NK-92 treated with Interleukin-12 subunit alpha and Interleukin-12 subunit beta, amount 100 ng/mL, for 24 hours (cell line): Measurements from ENCODE around the gene MAP3K14.
"Not testable (repeated sequence)": the region's sequence is repeated elsewhere in the genome, so short reads cannot be mapped to it uniquely, and the experiment has no call there.

Source experiments
- DNase-seq: peaks from one replicate; lab custom pipeline; 2025; lab: John Stamatoyannopoulos, UW

Gene MAP3K14

GRCh38 chr17:45315648-45316433 lies 979 bp downstream of the MAP3K14 start:
- no peak for DNase-seq

GRCh38 chr17:45314741-45315647 lies 1.8 kb downstream of the MAP3K14 start:
- DNase-seq, result no peak

GRCh38 chr17:45313996-45314740 lies 2.7 kb downstream of the MAP3K14 start:
- no peak for DNase-seq

- DNase-seq, result no peak
Observed at GRCh38 chr17:45313421-45313771, 3.4 kb downstream of the MAP3K14 start.

- DNase-seq, result no peak
Observed at GRCh38 chr17:45312477-45313420, 4.1 kb downstream of the MAP3K14 start.

- DNase-seq, result peak; percentile 87
Observed at GRCh38 chr17:45311760-45312476, 4.9 kb downstream of the MAP3K14 start.

- no peak for DNase-seq
Observed at GRCh38 chr17:45311401-45311759, 5.4 kb downstream of the MAP3K14 start.

- no peak for DNase-seq
Observed at GRCh38 chr17:45310380-45311324, 6.2 kb downstream of the MAP3K14 start.

GRCh38 chr17:45309400-45309799 lies 7.4 kb downstream of the MAP3K14 start:
- DNase-seq, result no peak

GRCh38 chr17:45308840-45309239 lies 8.0 kb downstream of the MAP3K14 start:
- DNase-seq, result no peak

GRCh38 chr17:45308016-45308365 lies 8.8 kb downstream of the MAP3K14 start:
- no peak for DNase-seq

GRCh38 chr17:45307290-45308015 lies 9.4 kb downstream of the MAP3K14 start:
- DNase-seq, result no peak

GRCh38 chr17:45306623-45307022 lies 10.2 kb downstream of the MAP3K14 start:
- DNase-seq, result no peak

GRCh38 chr17:45306094-45306493 lies 10.7 kb downstream of the MAP3K14 start:
- DNase-seq, result no peak

GRCh38 chr17:45305530-45306087 lies 11.2 kb downstream of the MAP3K14 start:
- DNase-seq, result no peak

- DNase-seq, result no peak
Observed at GRCh38 chr17:45302649-45303173, 14.1 kb downstream of the MAP3K14 start.

GRCh38 chr17:45302220-45302619 lies 14.6 kb downstream of the MAP3K14 start:
- DNase-seq, result not testable (repeated sequence)

- no peak for DNase-seq
Observed at GRCh38 chr17:45301674-45302073, 15.1 kb downstream of the MAP3K14 start.
